IPS-NIHi11 (cell line): ENCODE measurements around the gene ACD.
"Not testable (repeated sequence)": the region's sequence is repeated elsewhere in the genome, so short reads cannot be mapped to it uniquely, and the experiment has no call there.

Source experiments
- DNase-seq: peaks from one replicate; pipeline ENCODE4 v3.0.0; 2012; ENCODE audit warnings: mixed read lengths, low spot score

ACD gene

GRCh38 chr16:67659675-67660563, at the start of gene ACD:
Gene ACD, minus strand, starts transcription at chr16:67660260. Its CDS starts 40 bp downstream, at chr16:67660220.
- DNase-seq: peak; percentile 97

GRCh38 chr16:67709050-67709449, 49.0 kb upstream of the ACD start:
- no peak for DNase-seq

GRCh38 chr16:67708368-67708771, 48.3 kb upstream of the ACD start:
- no peak for DNase-seq

- DNase-seq: no peak
These were observed 47.7 kb upstream of the ACD start for GRCh38 chr16:67707790-67708189.

GRCh38 chr16:67707210-67707609, 47.1 kb upstream of the ACD start:
- DNase-seq: no peak

GRCh38 chr16:67704110-67704509, 44.0 kb upstream of the ACD start:
- no peak for DNase-seq

GRCh38 chr16:67703626-67704025, 43.6 kb upstream of the ACD start:
- DNase-seq: no peak

GRCh38 chr16:67702130-67702529, 42.1 kb upstream of the ACD start:
- DNase-seq: no peak

- DNase-seq: no peak
These were observed 41.4 kb upstream of the ACD start for GRCh38 chr16:67701420-67701819.

GRCh38 chr16:67699265-67699664, 39.2 kb upstream of the ACD start:
- no peak for DNase-seq

- DNase-seq: no peak
These were observed 37.5 kb upstream of the ACD start for GRCh38 chr16:67697422-67698185.

GRCh38 chr16:67694611-67695010, 34.6 kb upstream of the ACD start:
- DNase-seq: no peak

- DNase-seq: not testable (repeated sequence)
These were observed 33.6 kb upstream of the ACD start for GRCh38 chr16:67693517-67694285.

GRCh38 chr16:67685388-67686112, 25.5 kb upstream of the ACD start:
- DNase-seq: no peak

GRCh38 chr16:67683767-67684166, 23.7 kb upstream of the ACD start:
- DNase-seq: no peak

GRCh38 chr16:67679935-67680897, 20.2 kb upstream of the ACD start:
- no peak for DNase-seq

GRCh38 chr16:67678354-67679023, 18.4 kb upstream of the ACD start:
- DNase-seq: no peak

GRCh38 chr16:67677712-67678111, 17.7 kb upstream of the ACD start:
- DNase-seq: no peak

GRCh38 chr16:67676939-67677338, 16.9 kb upstream of the ACD start:
- DNase-seq: no peak

GRCh38 chr16:67676516-67676915, 16.5 kb upstream of the ACD start:
- DNase-seq: no peak
